Measurements from ENCODE around the gene ZNF835. TPM values are rescaled to one million over a fixed set of nuclear protein-coding genes. Genes with fewer than 3 reads are reported as not detected.

The ZNF835 gene
- polyA plus RNA-seq, 1 of the 3 experiments (the other 2 are of a cell fraction) = not detected

GRCh38 chr19:56643460-56643955 lies 28.0 kb downstream of the ZNF835 start:
- H3K4me2 ChIP-seq = no peak overlapping the region
- no peaks in the 10 kb centered on the region for H4K20me1 ChIP-seq (ENCODE audit: insufficient read depth)
- TF ChIP-seq RFX5 (IDR thresholded peaks at IDR 0.05; ENCODE audit: low read length) = no peak
- no peak for TF ChIP-seq ZBTB33 (IDR thresholded peaks at IDR 0.05; ENCODE audit: borderline replicate concordance, low read depth)
- TF ChIP-seq, protein P1, sequence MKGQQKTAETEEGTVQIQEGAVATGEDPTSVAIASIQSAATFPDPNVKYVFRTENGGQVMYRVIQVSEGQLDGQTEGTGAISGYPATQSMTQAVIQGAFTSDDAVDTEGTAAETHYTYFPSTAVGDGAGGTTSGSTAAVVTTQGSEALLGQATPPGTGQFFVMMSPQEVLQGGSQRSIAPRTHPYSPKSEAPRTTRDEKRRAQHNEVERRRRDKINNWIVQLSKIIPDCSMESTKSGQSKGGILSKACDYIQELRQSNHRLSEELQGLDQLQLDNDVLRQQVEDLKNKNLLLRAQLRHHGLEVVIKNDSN (IDR thresholded peaks at IDR 0.05; ENCODE audit: borderline replicate concordance, low read depth) = no peak
- no peak for TF ChIP-seq NRF1 (IDR thresholded peaks at IDR 0.05; ENCODE audit: low read depth, low read length)
- no peak for TF ChIP-seq CHD2 (IDR thresholded peaks at IDR 0.05; ENCODE audit: low read length, partially characterized antibody)
- TF ChIP-seq, protein P2, sequence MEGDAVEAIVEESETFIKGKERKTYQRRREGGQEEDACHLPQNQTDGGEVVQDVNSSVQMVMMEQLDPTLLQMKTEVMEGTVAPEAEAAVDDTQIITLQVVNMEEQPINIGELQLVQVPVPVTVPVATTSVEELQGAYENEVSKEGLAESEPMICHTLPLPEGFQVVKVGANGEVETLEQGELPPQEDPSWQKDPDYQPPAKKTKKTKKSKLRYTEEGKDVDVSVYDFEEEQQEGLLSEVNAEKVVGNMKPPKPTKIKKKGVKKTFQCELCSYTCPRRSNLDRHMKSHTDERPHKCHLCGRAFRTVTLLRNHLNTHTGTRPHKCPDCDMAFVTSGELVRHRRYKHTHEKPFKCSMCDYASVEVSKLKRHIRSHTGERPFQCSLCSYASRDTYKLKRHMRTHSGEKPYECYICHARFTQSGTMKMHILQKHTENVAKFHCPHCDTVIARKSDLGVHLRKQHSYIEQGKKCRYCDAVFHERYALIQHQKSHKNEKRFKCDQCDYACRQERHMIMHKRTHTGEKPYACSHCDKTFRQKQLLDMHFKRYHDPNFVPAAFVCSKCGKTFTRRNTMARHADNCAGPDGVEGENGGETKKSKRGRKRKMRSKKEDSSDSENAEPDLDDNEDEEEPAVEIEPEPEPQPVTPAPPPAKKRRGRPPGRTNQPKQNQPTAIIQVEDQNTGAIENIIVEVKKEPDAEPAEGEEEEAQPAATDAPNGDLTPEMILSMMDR (IDR thresholded peaks at IDR 0.05) = no peak
- TF ChIP-seq RAD21 (IDR thresholded peaks at IDR 0.05; ENCODE audit: low read length) = no peak
- no peak for TF ChIP-seq USF2 (IDR thresholded peaks at IDR 0.05; ENCODE audit: borderline replicate concordance, low read depth, low read length)
- TF ChIP-seq EZH2phosphoT487 (IDR thresholded peaks at IDR 0.05; ENCODE audit: borderline replicate concordance, low read depth) = no peak
- TF ChIP-seq, protein P3, sequence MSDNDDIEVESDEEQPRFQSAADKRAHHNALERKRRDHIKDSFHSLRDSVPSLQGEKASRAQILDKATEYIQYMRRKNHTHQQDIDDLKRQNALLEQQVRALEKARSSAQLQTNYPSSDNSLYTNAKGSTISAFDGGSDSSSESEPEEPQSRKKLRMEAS (IDR thresholded peaks at IDR 0.05; ENCODE audit: low read depth) = no peak
- TF ChIP-seq FOXJ3 (CRISPR knock-in tag; IDR thresholded peaks at IDR 0.05) = no peak
- no peak for DNase-seq
- no peak overlapping the region for H3K27ac ChIP-seq (ENCODE audit: low read depth in 2 of 2, low read length in 1 of 2)
- ChIA-PET CTCF (no interaction called here), POLR2A (no interaction called here)
- no peak overlapping the region; a peak in 1 of 4 replicates for H3K4me3 ChIP-seq (ENCODE audit: low read depth in 2 of 2, low read length in 1 of 2)
- H3K9me2 ChIP-seq = no peaks in the 10 kb centered on the region
- no peaks in the 10 kb centered on the region for H3K79me2 ChIP-seq (ENCODE audit: insufficient read depth)
- H3K27me3 ChIP-seq (ENCODE audit: insufficient read depth) = no peaks in the 10 kb centered on the region
- H3F3A ChIP-seq (replicated peaks; ENCODE audit: insufficient read depth) = no peaks in the 10 kb centered on the region
- H3K36me3 ChIP-seq (replicated peaks in 1 of 2; ENCODE audit: control insufficient read depth in 1 of 2, insufficient read depth in 2 of 2, low read length in 1 of 2) = no peaks in the 10 kb centered on the region
- H2AFZ ChIP-seq (ENCODE audit: low read depth) = no peak overlapping the region
- H3K9ac ChIP-seq = no peak overlapping the region
- no peaks in the 10 kb centered on the region for H3K9me3 ChIP-seq
- H3K4me1 ChIP-seq (ENCODE audit: control insufficient read depth in 1 of 2, insufficient read depth in 2 of 2, low read depth in 1 of 2, low read length in 1 of 2) = no peaks in the 10 kb centered on the region
- 13% methylated on average over 7 of the region's 25 CpGs for WGBS (ENCODE audit: low lambda C conversion rate)

Measured in SK-N-SH (cell line).